Peyer's patch (tissue), 4 donors: Measurements from ENCODE around the gene MKNK2. TPM values are rescaled to one million over a fixed set of nuclear protein-coding genes. Genes with fewer than 3 reads are reported as not detected.
A peak's percentile ranks its signal among the peaks of the same experiment; 100 is the strongest.

Experiments used
- DNase-seq, 3 donors: peaks; one replicate each; pipeline ENCODE4 v3.0.0-alpha.2; 2017 to 2019
- H3K27ac ChIP-seq, 4 donors: fragments of 200-600 bp; sonication (generic); one replicate each; pipeline ENCODE4 v1.5.1; 2016 to 2019
- H3K27me3 ChIP-seq, 2 donors: fragments of 200-600 bp; sonication (generic); one replicate each; pipeline ENCODE4 v1.5.1; 2019
- H3K36me3 ChIP-seq, 3 donors: fragments of 200-600 bp; sonication (generic); one replicate each; pipeline ENCODE4 v1.5.1; 2016 to 2019
- H3K4me1 ChIP-seq, 4 donors: fragments of 200-600 bp; sonication (generic); one replicate each; pipeline ENCODE4 v1.5.1; 2016 to 2019
- H3K4me3 ChIP-seq, 4 donors: fragments of 200-600 bp; sonication (generic); 1 replicate in 3 of 4; 2 replicates in 1 of 4; pipeline ENCODE4 v1.5.1; 2016 to 2019; ENCODE audit warnings: mild to moderate bottlenecking in 1 of 4
- H3K9me3 ChIP-seq, 4 donors: fragments of 200-600 bp; sonication (generic); one replicate each; pipeline ENCODE4 v1.5.1; 2016 to 2019; ENCODE audit warnings: mild to moderate bottlenecking in 1 of 4
- POLR2A ChIP-seq, 2 donors: fragments of 450-650 bp; IDR thresholded peaks; one replicate each; pipeline ENCODE4 v1.5.1; 2017; ENCODE audit warnings: antibody characterized with exemption in 2 of 2, mild to moderate bottlenecking in 2 of 2, moderate library complexity in 2 of 2
- total RNA-seq, 4 donors: library from RNA; depleted of rRNA; stranded (reverse); fragments of >200 nt; gene quantifications; one replicate each; pipeline ENCODE4 v1.1.0, GENCODE V29; 2016
- TF ChIP-seq, protein P1 (sequence below), 6 experiments: fragments of 450-650 bp in 4 of 6; fragments of 200-600 bp in 2 of 6; sonication (generic) in 1 of 6; IDR thresholded peaks; one replicate each; pipeline ENCODE4 v1.5.1; 2017 to 2019; ENCODE audit warnings: antibody characterized with exemption in 6 of 6, mild to moderate bottlenecking in 3 of 6, moderate library complexity in 1 of 6

Gene MKNK2
- total RNA-seq, 4 donors from 2014 or later: 119 to 253 (median 192) TPM

DNA sequence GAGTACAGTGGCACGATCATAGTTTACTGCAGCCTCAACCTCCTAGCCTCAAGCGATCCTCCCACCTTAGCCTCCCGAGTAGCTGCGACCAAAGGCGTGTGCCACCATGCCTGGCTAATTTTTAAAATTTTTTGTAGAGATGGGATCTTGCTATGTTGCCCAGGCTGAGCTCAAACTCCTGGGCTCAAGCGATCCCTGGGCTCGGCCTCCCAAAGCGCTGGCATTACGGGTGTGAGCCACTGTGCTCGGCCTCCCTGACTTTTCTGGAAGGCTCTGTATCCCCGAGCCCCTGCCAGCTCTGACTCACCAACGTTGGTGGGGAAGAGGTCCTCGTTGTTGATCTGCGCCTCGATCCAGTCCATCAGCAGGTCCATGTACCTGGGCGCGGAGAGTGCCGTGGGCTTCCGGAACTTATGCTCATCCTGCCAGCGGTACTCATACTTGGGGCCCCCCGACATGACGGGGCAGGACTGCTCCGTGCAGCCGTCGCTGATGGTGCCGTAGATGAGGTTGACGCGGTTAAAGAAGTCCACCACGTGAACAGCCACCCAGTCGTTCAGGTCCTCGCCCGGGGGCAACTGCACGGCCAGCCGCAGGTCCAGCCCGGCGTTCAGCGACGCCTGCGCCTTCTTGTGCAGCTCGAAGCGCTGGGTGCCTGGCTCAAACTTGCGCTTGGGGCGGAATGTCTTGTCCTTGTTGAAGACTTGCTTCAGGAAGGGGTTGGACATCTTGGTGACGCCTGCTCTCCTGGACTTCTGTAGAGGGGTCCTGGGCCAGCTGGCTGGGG is 27.0 kb upstream of the MKNK2 start:
- Histone ChIP-seq H3K36me3 (peaks cover 0 to 80% (median 0%) of the 10 kb centered on the region in 3 donors), H3K4me3 (no peak overlapping the region), H3K27ac (no peak overlapping the region), H3K9me3 (no peaks in the 10 kb centered on the region), H3K4me1 (peaks cover 0 to 38% (median 10%) of the 10 kb centered on the region in 4 donors), H3K27me3 (no peaks in the 10 kb centered on the region)
- DNase-seq: no peak
- no peak for TF ChIP-seq POLR2A (IDR thresholded peaks at IDR 0.05)
- TF ChIP-seq, protein P1, sequence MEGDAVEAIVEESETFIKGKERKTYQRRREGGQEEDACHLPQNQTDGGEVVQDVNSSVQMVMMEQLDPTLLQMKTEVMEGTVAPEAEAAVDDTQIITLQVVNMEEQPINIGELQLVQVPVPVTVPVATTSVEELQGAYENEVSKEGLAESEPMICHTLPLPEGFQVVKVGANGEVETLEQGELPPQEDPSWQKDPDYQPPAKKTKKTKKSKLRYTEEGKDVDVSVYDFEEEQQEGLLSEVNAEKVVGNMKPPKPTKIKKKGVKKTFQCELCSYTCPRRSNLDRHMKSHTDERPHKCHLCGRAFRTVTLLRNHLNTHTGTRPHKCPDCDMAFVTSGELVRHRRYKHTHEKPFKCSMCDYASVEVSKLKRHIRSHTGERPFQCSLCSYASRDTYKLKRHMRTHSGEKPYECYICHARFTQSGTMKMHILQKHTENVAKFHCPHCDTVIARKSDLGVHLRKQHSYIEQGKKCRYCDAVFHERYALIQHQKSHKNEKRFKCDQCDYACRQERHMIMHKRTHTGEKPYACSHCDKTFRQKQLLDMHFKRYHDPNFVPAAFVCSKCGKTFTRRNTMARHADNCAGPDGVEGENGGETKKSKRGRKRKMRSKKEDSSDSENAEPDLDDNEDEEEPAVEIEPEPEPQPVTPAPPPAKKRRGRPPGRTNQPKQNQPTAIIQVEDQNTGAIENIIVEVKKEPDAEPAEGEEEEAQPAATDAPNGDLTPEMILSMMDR (IDR thresholded peaks at IDR 0.05): no peak

DNA sequence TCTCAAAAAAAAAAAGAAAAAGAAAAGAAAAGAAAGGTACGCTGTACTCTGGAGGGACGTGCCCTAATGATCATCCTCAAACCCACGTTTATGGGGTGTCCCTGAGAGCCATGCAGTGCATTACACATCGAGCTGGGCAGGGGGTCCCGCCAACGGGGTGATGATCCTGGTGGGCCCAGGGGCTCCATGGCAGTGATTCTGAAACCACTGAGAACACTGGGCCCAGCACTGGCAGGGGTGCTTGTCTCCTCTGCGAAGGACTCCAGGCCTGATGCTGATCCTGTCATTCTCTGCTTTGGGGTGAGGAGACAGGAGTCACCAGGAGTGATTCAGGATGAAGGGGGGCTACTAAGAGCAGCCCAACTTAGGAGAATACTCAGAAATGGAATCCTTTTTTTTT is 26.4 kb upstream of the MKNK2 start:
- Histone ChIP-seq H3K36me3 (peaks cover 0 to 85% (median 0%) of the 10 kb centered on the region in 3 donors), H3K27me3 (no peaks in the 10 kb centered on the region), H3K4me1 (peaks cover 0 to 34% (median 5%) of the 10 kb centered on the region in 4 donors), H3K27ac (no peak overlapping the region), H3K4me3 (no peak overlapping the region), H3K9me3 (no peaks in the 10 kb centered on the region)
- no peak for TF ChIP-seq POLR2A (IDR thresholded peaks at IDR 0.05)
- TF ChIP-seq, protein P1 (IDR thresholded peaks at IDR 0.05): no peak
- DNase-seq: no peak

DNA sequence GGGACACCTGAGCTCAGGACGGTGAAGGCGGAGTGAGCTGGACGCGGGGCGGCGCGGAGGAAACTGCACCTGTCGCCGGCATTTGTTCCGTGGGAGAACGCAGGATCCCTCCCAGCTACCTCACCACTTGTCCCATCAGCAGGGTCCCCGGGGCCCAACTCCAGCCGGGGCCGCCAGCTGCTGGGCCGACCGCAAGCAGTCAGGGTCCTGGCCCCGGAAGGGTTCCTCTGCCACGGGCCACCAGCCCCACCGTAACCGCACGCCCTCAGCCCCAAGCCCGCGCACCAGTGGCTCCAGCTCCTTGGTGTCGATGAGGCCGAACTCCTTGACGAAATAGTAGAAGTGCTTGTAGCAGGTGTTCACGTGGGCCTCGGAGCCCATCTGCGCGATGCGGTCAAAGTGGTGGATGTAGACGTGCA is 25.5 kb upstream of the MKNK2 start:
- peaks cover 0 to 29% (median 3%) of the 10 kb centered on the region in 4 donors for H3K4me1 ChIP-seq
- TF ChIP-seq POLR2A (IDR thresholded peaks at IDR 0.05): no peak
- TF ChIP-seq, protein P1 (IDR thresholded peaks at IDR 0.05): no peak
- H3K9me3 ChIP-seq: no peaks in the 10 kb centered on the region
- DNase-seq: no peak
- H3K4me3 ChIP-seq: no peak overlapping the region
- H3K27ac ChIP-seq: peak overlapping the region in 1 of 4 donors; percentile 31
- no peaks in the 10 kb centered on the region for H3K27me3 ChIP-seq
- peaks cover 0 to 93% (median 0%) of the 10 kb centered on the region in 3 donors for H3K36me3 ChIP-seq

DNA sequence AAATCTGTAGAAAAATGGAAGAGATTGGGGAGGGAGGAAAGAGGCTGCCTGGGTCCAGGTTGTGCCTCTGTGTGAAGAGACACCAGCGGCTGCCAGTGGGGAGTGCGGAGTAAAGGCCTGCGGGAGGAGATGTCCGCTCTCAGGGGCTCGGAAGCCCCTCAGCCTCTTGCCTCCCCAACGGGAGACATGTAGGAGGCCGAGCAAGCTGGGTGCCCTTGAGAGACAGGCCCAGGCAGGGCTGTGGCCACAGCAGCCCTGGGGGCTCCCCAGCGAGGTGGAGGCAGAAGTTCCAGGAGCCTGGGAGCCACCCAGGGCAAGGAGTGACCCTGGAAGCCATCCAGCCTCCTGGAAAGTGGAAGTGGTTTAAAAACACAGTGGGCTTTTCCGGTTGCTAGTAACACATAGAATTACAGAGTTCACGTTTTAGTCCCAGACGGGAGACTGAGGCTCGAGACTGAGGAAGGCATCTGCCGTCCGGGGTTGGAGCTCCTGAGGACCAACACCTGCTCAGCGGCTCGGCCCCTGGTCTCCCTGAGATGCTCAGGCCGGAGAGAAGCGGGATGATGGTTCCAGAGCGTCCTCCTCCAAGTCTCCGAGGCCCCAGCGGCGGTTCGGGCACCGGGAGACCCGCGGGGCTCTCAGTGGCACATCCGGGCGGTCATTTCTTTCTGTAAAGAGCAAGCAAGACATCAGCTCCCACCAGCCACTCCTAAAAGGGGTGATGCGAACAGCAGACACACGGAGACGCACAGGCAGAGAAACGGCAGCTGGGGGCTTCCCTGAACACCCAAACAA is 21.9 kb upstream of the MKNK2 start:
- no peak for DNase-seq
- TF ChIP-seq, protein P1 (IDR thresholded peaks at IDR 0.05): no peak
- TF ChIP-seq POLR2A (IDR thresholded peaks at IDR 0.05): no peak
- Histone ChIP-seq H3K4me1 (peaks cover 0 to 21% (median 11%) of the 10 kb centered on the region in 4 donors), H3K4me3 (no peak overlapping the region), H3K27me3 (no peaks in the 10 kb centered on the region), H3K36me3 (peaks cover 0 to 63% (median 0%) of the 10 kb centered on the region in 3 donors), H3K9me3 (no peaks in the 10 kb centered on the region), H3K27ac (peak overlapping the region in 2 of 4 donors; percentile 22 to 76)

DNA sequence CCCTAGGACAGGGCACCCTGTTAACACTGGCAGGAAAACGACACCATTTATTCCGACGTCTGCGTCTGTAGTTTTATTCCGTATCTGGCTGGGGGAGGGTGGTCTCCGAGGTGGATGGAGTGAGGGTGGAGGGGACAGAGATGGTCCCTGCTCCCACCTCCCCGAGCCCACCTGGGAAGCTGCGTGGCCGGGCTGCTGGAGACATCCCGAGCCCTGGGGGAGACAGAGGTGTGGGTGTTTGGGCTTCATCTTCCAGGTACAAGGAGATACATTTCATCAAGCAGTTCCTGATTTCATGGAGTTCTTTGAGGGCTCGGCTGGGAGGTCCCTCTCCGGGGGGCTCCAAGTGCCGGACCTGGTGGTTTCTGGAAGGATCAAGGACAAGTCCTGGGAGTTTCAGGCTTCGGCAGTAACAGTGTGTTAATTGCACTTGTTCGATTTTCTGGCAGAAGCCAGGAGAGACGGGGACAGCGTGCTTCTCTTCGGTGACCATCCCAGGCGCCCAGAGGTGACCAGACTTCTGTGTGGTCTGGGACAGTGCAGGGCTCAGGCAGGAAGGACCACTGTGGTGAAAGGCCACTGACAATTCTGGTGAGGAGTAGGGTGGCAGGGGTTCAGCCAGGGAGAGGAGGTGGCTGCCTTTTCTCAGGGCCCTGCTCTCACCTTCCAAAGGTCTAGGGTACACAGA is 20.1 kb upstream of the MKNK2 start:
- TF ChIP-seq, protein P1 (IDR thresholded peaks at IDR 0.05): no peak
- TF ChIP-seq POLR2A (IDR thresholded peaks at IDR 0.05): no peak
- Histone ChIP-seq H3K27ac (peak overlapping the region in 2 of 4 donors; percentile 17 to 86), H3K27me3 (no peaks in the 10 kb centered on the region), H3K36me3 (peaks cover 0 to 45% (median 0%) of the 10 kb centered on the region in 3 donors), H3K4me3 (no peak overlapping the region), H3K9me3 (no peaks in the 10 kb centered on the region), H3K4me1 (peaks cover 0 to 35% (median 11%) of the 10 kb centered on the region in 4 donors)
- no peak for DNase-seq
